Nephron progenitor cell (in vitro differentiated cells): ENCODE data around the gene COL4A1.

ENCODE experiments used
- DNase-seq: peaks from one replicate; pipeline ENCODE4 v3.0.0; 2021
- H3K27ac Mint-ChIP-seq: 2 replicates; pipeline ENCODE4 v1.8.0; 2021; ENCODE audit warnings: mild to moderate bottlenecking, moderate library complexity, mixed read lengths
- H3K27me3 Mint-ChIP-seq: 2 replicates; pipeline ENCODE4 v1.8.0; 2021; ENCODE audit warnings: mild to moderate bottlenecking, low read depth, mixed read lengths; ENCODE audit not compliant: poor library complexity
- H3K36me3 Mint-ChIP-seq: 2 replicates; pipeline ENCODE4 v1.8.0; 2021; ENCODE audit warnings: low read depth, mixed read lengths
- H3K4me1 Mint-ChIP-seq: 2 replicates; pipeline ENCODE4 v1.8.0; 2021; ENCODE audit warnings: mixed read lengths
- H3K4me3 Mint-ChIP-seq: 2 replicates; pipeline ENCODE4 v1.8.0; 2021; ENCODE audit warnings: mild to moderate bottlenecking, moderate library complexity, mixed read lengths
- H3K9me3 Mint-ChIP-seq: 2 replicates; pipeline ENCODE4 v1.8.0; 2021; ENCODE audit warnings: mild to moderate bottlenecking, moderate library complexity, mixed read lengths
- CTCF ChIP-seq: fragments of 200-600 bp; sonication (generic); IDR thresholded peaks from 2 replicates; pipeline ENCODE4 v1.5.0; 2021; ENCODE audit warnings: antibody characterized with exemption

Gene COL4A1

GRCh38 chr13:110108348-110109139 is 198.4 kb downstream of the COL4A1 start:
- Mint-ChIP-seq H3K27ac (no peak overlapping the region), H3K9me3 (no peaks in the 10 kb centered on the region)

GRCh38 chr13:110107568-110108347 is 199.2 kb downstream of the COL4A1 start:
- H3K4me3 Mint-ChIP-seq, result no peak overlapping the region
- no peaks in the 10 kb centered on the region for H3K9me3 Mint-ChIP-seq
- TF ChIP-seq CTCF, result no peak
- H3K36me3 Mint-ChIP-seq, result no peaks in the 10 kb centered on the region
- no peaks in the 10 kb centered on the region for H3K27me3 Mint-ChIP-seq
- H3K27ac Mint-ChIP-seq, result no peak overlapping the region
- peaks cover 14% of the 10 kb centered on the region for H3K4me1 Mint-ChIP-seq
- DNase-seq, result no peak

More at GRCh38 chr13:110108348-110109139, 198.4 kb downstream of the COL4A1 start:
- peak; percentile 67 for DNase-seq
- no peaks in the 10 kb centered on the region for H3K36me3 Mint-ChIP-seq
- no peaks in the 10 kb centered on the region for H3K27me3 Mint-ChIP-seq
- H3K4me3 Mint-ChIP-seq, result no peak overlapping the region
- TF ChIP-seq CTCF, result peak; percentile 51
- H3K4me1 Mint-ChIP-seq, result peaks cover 14% of the 10 kb centered on the region

- H3K4me3 Mint-ChIP-seq, result no peak overlapping the region
- peaks cover 2% of the 10 kb centered on the region for H3K27me3 Mint-ChIP-seq
Observed at GRCh38 chr13:110106726-110107125, 200.2 kb downstream of the COL4A1 start.

GRCh38 chr13:110105136-110105535 is 201.8 kb downstream of the COL4A1 start:
- Mint-ChIP-seq H3K27ac (no peak overlapping the region), H3K36me3 (no peaks in the 10 kb centered on the region), H3K9me3 (peaks cover 19% of the 10 kb centered on the region), H3K4me1 (peaks cover 14% of the 10 kb centered on the region), H3K27me3 (peaks cover 2% of the 10 kb centered on the region), H3K4me3 (no peak overlapping the region)
- TF ChIP-seq CTCF, result no peak
- DNase-seq, result no peak

More at GRCh38 chr13:110106726-110107125, 200.2 kb downstream of the COL4A1 start:
- no peak for DNase-seq
- Mint-ChIP-seq H3K9me3 (peaks cover 5% of the 10 kb centered on the region), H3K27ac (no peak overlapping the region), H3K36me3 (no peaks in the 10 kb centered on the region), H3K4me1 (peaks cover 14% of the 10 kb centered on the region)
- TF ChIP-seq CTCF, result no peak

GRCh38 chr13:110103534-110103933 is 203.4 kb downstream of the COL4A1 start:
- Mint-ChIP-seq H3K4me1 (peaks cover 5% of the 10 kb centered on the region), H3K27me3 (peaks cover 5% of the 10 kb centered on the region), H3K27ac (no peak overlapping the region), H3K9me3 (peaks cover 35% of the 10 kb centered on the region), H3K4me3 (no peak overlapping the region), H3K36me3 (no peaks in the 10 kb centered on the region)
- no peak for TF ChIP-seq CTCF
- no peak for DNase-seq
